Measurements from ENCODE around the gene ADAMTS19. TPM values are rescaled to one million over a fixed set of nuclear protein-coding genes. Genes with fewer than 3 reads are reported as not detected.

The ADAMTS19 gene
- total and polyA plus RNA-seq, 9 of the 15 experiments (the other 6 are each of a cell fraction or from before 2014, with no cell fraction given): not detected

DNA sequence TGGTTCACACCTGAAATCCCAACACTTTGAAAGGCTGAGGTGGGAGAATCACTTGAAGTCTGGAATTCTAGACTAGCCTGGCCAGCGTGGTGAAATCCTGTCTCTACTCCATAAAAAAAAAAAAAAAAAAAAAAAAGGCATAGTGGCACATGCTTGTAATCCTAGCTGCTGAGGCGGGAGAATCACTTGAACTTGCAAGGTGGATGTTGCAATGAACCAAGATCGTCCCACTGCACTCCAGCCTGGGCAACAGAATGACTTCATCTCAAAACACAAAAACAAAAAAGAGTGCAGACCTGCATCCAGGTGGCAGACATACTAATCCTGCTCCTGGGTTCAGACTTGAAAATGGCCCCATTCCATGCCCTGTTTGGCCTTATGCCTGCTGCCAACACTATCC, 21.8 kb upstream of the ADAMTS19 start:
- H3K4me3 ChIP-seq: no peak overlapping the region
- H3K9ac ChIP-seq (ENCODE audit: insufficient read depth in 1 of 2, low read depth in 2 of 2, low read length in 2 of 2): no peak overlapping the region
- no peak overlapping the region for H3K4me2 ChIP-seq (ENCODE audit: insufficient read depth, low read length)
- intact Hi-C loops (cut with micrococcal nuclease) (no loop called here), in situ Hi-C loops (cut with MboI) (no loop called here)
- no peaks in the 10 kb centered on the region for H4K20me1 ChIP-seq (replicated peaks; ENCODE audit: control insufficient read depth, insufficient read depth, low read length)
- H3K79me2 ChIP-seq (ENCODE audit: control insufficient read depth, insufficient read depth, low read length): no peaks in the 10 kb centered on the region
- no peak overlapping the region for H2AFZ ChIP-seq (ENCODE audit: low read depth, low read length)
- H3K4me1 ChIP-seq (replicated peaks in 1 of 2; ENCODE audit: control insufficient read depth in 2 of 2, insufficient read depth in 2 of 2, low read length in 2 of 2): no peaks in the 10 kb centered on the region
- H3K36me3 ChIP-seq (ENCODE audit: control insufficient read depth, insufficient read depth, low read length): no peaks in the 10 kb centered on the region
- H3K27ac ChIP-seq (ENCODE audit: extremely low read depth, low read depth, low read length): no peak overlapping the region
- WGBS (ENCODE audit: insufficient coverage, low coverage, missing lambda C conversion rate): 0% methylated on average over 1 of the region's 3 CpGs
- DNase-seq (ENCODE audit: extremely low read depth in 1 of 4, low spot score in 3 of 4): no peak
- H3K9me3 ChIP-seq (replicated peaks; ENCODE audit: control insufficient read depth, insufficient read depth, low read depth, low read length): no peaks in the 10 kb centered on the region; the same call in 1 of the 2 replicates
- no peaks in the 10 kb centered on the region; a peak in 1 of 5 replicates for H3K27me3 ChIP-seq (ENCODE audit: control insufficient read depth in 2 of 2, insufficient read depth in 2 of 2, low read length in 2 of 2)
- FAIRE-seq: no peak
- ATAC-seq: no peak
- ChIA-PET CTCF (ENCODE audit: low intra/inter-chr PET ratio) (no interaction called here), POLR2A (no interaction called here)
- BruUV-seq (replicated peaks): no TSS peak
- TF ChIP-seq, protein P1, sequence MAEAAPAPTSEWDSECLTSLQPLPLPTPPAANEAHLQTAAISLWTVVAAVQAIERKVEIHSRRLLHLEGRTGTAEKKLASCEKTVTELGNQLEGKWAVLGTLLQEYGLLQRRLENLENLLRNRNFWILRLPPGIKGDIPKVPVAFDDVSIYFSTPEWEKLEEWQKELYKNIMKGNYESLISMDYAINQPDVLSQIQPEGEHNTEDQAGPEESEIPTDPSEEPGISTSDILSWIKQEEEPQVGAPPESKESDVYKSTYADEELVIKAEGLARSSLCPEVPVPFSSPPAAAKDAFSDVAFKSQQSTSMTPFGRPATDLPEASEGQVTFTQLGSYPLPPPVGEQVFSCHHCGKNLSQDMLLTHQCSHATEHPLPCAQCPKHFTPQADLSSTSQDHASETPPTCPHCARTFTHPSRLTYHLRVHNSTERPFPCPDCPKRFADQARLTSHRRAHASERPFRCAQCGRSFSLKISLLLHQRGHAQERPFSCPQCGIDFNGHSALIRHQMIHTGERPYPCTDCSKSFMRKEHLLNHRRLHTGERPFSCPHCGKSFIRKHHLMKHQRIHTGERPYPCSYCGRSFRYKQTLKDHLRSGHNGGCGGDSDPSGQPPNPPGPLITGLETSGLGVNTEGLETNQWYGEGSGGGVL (CRISPR knock-in tag; IDR thresholded peaks at IDR 0.05): no peak
- TF ChIP-seq RCOR1 (IDR thresholded peaks at IDR 0.05; ENCODE audit: borderline replicate concordance in 1 of 2, low read depth in 2 of 2, low read length in 2 of 2) (no peak), MEF2D (tag; conservative IDR thresholded peaks at IDR 0.05; ENCODE audit: low read depth) (no peak), NFRKB (IDR thresholded peaks at IDR 0.05; ENCODE audit: low read depth) (no peak)
- TF ChIP-seq, protein P2, sequence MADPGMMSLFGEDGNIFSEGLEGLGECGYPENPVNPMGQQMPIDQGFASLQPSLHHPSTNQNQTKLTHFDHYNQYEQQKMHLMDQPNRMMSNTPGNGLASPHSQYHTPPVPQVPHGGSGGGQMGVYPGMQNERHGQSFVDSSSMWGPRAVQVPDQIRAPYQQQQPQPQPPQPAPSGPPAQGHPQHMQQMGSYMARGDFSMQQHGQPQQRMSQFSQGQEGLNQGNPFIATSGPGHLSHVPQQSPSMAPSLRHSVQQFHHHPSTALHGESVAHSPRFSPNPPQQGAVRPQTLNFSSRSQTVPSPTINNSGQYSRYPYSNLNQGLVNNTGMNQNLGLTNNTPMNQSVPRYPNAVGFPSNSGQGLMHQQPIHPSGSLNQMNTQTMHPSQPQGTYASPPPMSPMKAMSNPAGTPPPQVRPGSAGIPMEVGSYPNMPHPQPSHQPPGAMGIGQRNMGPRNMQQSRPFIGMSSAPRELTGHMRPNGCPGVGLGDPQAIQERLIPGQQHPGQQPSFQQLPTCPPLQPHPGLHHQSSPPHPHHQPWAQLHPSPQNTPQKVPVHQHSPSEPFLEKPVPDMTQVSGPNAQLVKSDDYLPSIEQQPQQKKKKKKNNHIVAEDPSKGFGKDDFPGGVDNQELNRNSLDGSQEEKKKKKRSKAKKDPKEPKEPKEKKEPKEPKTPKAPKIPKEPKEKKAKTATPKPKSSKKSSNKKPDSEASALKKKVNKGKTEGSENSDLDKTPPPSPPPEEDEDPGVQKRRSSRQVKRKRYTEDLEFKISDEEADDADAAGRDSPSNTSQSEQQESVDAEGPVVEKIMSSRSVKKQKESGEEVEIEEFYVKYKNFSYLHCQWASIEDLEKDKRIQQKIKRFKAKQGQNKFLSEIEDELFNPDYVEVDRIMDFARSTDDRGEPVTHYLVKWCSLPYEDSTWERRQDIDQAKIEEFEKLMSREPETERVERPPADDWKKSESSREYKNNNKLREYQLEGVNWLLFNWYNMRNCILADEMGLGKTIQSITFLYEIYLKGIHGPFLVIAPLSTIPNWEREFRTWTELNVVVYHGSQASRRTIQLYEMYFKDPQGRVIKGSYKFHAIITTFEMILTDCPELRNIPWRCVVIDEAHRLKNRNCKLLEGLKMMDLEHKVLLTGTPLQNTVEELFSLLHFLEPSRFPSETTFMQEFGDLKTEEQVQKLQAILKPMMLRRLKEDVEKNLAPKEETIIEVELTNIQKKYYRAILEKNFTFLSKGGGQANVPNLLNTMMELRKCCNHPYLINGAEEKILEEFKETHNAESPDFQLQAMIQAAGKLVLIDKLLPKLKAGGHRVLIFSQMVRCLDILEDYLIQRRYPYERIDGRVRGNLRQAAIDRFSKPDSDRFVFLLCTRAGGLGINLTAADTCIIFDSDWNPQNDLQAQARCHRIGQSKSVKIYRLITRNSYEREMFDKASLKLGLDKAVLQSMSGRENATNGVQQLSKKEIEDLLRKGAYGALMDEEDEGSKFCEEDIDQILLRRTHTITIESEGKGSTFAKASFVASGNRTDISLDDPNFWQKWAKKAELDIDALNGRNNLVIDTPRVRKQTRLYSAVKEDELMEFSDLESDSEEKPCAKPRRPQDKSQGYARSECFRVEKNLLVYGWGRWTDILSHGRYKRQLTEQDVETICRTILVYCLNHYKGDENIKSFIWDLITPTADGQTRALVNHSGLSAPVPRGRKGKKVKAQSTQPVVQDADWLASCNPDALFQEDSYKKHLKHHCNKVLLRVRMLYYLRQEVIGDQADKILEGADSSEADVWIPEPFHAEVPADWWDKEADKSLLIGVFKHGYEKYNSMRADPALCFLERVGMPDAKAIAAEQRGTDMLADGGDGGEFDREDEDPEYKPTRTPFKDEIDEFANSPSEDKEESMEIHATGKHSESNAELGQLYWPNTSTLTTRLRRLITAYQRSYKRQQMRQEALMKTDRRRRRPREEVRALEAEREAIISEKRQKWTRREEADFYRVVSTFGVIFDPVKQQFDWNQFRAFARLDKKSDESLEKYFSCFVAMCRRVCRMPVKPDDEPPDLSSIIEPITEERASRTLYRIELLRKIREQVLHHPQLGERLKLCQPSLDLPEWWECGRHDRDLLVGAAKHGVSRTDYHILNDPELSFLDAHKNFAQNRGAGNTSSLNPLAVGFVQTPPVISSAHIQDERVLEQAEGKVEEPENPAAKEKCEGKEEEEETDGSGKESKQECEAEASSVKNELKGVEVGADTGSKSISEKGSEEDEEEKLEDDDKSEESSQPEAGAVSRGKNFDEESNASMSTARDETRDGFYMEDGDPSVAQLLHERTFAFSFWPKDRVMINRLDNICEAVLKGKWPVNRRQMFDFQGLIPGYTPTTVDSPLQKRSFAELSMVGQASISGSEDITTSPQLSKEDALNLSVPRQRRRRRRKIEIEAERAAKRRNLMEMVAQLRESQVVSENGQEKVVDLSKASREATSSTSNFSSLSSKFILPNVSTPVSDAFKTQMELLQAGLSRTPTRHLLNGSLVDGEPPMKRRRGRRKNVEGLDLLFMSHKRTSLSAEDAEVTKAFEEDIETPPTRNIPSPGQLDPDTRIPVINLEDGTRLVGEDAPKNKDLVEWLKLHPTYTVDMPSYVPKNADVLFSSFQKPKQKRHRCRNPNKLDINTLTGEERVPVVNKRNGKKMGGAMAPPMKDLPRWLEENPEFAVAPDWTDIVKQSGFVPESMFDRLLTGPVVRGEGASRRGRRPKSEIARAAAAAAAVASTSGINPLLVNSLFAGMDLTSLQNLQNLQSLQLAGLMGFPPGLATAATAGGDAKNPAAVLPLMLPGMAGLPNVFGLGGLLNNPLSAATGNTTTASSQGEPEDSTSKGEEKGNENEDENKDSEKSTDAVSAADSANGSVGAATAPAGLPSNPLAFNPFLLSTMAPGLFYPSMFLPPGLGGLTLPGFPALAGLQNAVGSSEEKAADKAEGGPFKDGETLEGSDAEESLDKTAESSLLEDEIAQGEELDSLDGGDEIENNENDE (IDR thresholded peaks at IDR 0.05; ENCODE audit: low read depth, low read length): no peak
- H3K9me1 ChIP-seq (ENCODE audit: control insufficient read depth, insufficient read depth, low read length): no peaks in the 10 kb centered on the region

Data from K562 (cell line).